NCI-H446 (cell line): Measurements from ENCODE around the gene BAZ2B.
"Not testable (repeated sequence)": the region's sequence is repeated elsewhere in the genome, so short reads cannot be mapped to it uniquely, and the experiment has no call there.

Experiments
- DNase-seq, 2 experiments: peaks; one replicate each; lab custom pipeline; 2025; lab: John Stamatoyannopoulos, UW

Gene BAZ2B

GRCh38 chr2:159572459-159572858 lies 43.9 kb downstream of the BAZ2B start:
- DNase-seq = no peak

- no peak for DNase-seq
Measured at GRCh38 chr2:159571540-159572260, 44.6 kb downstream of the BAZ2B start.

- DNase-seq = no peak
Measured at GRCh38 chr2:159564081-159564480, 52.3 kb downstream of the BAZ2B start.

- DNase-seq = no peak
Measured at GRCh38 chr2:159562248-159562647, 54.1 kb downstream of the BAZ2B start.

GRCh38 chr2:159561786-159562185 lies 54.6 kb downstream of the BAZ2B start:
- DNase-seq = no peak

- DNase-seq = no peak
Measured at GRCh38 chr2:159561242-159561641, 55.1 kb downstream of the BAZ2B start.

GRCh38 chr2:159559034-159559433 lies 57.3 kb downstream of the BAZ2B start:
- no peak for DNase-seq

GRCh38 chr2:159558479-159558878 lies 57.9 kb downstream of the BAZ2B start:
- DNase-seq = no peak

- DNase-seq = no peak
Measured at GRCh38 chr2:159557437-159558034, 58.8 kb downstream of the BAZ2B start.

- no peak for DNase-seq
Measured at GRCh38 chr2:159555651-159556392, 60.5 kb downstream of the BAZ2B start.

GRCh38 chr2:159553727-159554126 lies 62.6 kb downstream of the BAZ2B start:
- DNase-seq = no peak

- DNase-seq = no peak
Measured at GRCh38 chr2:159551806-159552205, 64.5 kb downstream of the BAZ2B start.

GRCh38 chr2:159550231-159550630 lies 66.1 kb downstream of the BAZ2B start:
- no peak for DNase-seq

GRCh38 chr2:159549234-159549633 lies 67.1 kb downstream of the BAZ2B start:
- DNase-seq = no peak

GRCh38 chr2:159546716-159547430 lies 69.5 kb downstream of the BAZ2B start:
- DNase-seq = no peak

- no peak for DNase-seq
Measured at GRCh38 chr2:159546039-159546438, 70.3 kb downstream of the BAZ2B start.

- DNase-seq = no peak
Measured at GRCh38 chr2:159545085-159545484, 71.3 kb downstream of the BAZ2B start.

- DNase-seq = no peak
Measured at GRCh38 chr2:159542101-159542500, 74.2 kb downstream of the BAZ2B start.

- DNase-seq = no peak
Measured at GRCh38 chr2:159539701-159540100, 76.6 kb downstream of the BAZ2B start.

GRCh38 chr2:159538801-159539200 lies 77.5 kb downstream of the BAZ2B start:
- DNase-seq = no peak

GRCh38 chr2:159535261-159535660 lies 81.1 kb downstream of the BAZ2B start:
- not testable (repeated sequence) for DNase-seq

GRCh38 chr2:159531475-159531874 lies 84.9 kb downstream of the BAZ2B start:
- DNase-seq = no peak
